H9 (cell line): Measurements from ENCODE around the gene ISCU. TPM values are rescaled to one million over a fixed set of nuclear protein-coding genes. Genes with fewer than 3 reads are reported as not detected.

Experiments
- total RNA-seq: library from RNA; stranded (reverse); gene quantifications from 2 replicates; pipeline ENCODE4 v1.2.1, GENCODE V29; 2021

Gene ISCU
- total RNA-seq, 1 experiment from 2014 or later: 64.9 TPM

Other genes starting within 250 kb of the ISCU start
- 0.66 and 0.83 TPM in 2 replicates for gene CMKLR1, start 223.3 kb upstream of the ISCU start, total RNA-seq
- 4.6 and 5.1 TPM in 2 replicates for gene FICD, start 47.3 kb upstream of the ISCU start, total RNA-seq
- gene SART3, start 1.4 kb upstream of the ISCU start, total RNA-seq: 80.7 and 89.4 TPM in 2 replicates
- not detected in 2 replicates for gene TMEM119, start 35.5 kb downstream of the ISCU start, total RNA-seq
- gene SELPLG, start 71.3 kb downstream of the ISCU start, total RNA-seq: 0.09 and 0.15 TPM in 2 replicates
- 154 and 164 TPM in 2 replicates for gene CORO1C, start 168.9 kb downstream of the ISCU start, total RNA-seq